Activated gamma-delta T cell treated with Interleukin-2 at 50 U/mL for 16 hours (primary cell): Measurements from ENCODE around the gene PITPNM1.
"Not testable (repeated sequence)": the region's sequence is repeated elsewhere in the genome, so short reads cannot be mapped to it uniquely, and the experiment has no call there.

Experiments
- DNase-seq: peaks from one replicate; pipeline ENCODE4 v3.0.0-alpha.2; 2020

Gene PITPNM1

GRCh38 chr11:67504950-67505581 is at the start of gene PITPNM1:
PITPNM1 (minus strand) TSS chr11:67505363; CDS start chr11:67504180, 1,183 bp downstream.
- DNase-seq = peak; percentile 65

GRCh38 chr11:67551697-67552096 is 46.5 kb upstream of the PITPNM1 start:
- not testable (repeated sequence) for DNase-seq

GRCh38 chr11:67551127-67551526 is 46.0 kb upstream of the PITPNM1 start:
- no peak for DNase-seq

- DNase-seq = no peak
Observed at GRCh38 chr11:67548555-67549110, 43.5 kb upstream of the PITPNM1 start.

- not testable (repeated sequence) for DNase-seq
Observed at GRCh38 chr11:67548112-67548511, 42.9 kb upstream of the PITPNM1 start.

GRCh38 chr11:67545280-67545679 is 40.1 kb upstream of the PITPNM1 start:
- DNase-seq = no peak

- no peak for DNase-seq
Observed at GRCh38 chr11:67544616-67545242, 39.6 kb upstream of the PITPNM1 start.

- no peak for DNase-seq
Observed at GRCh38 chr11:67543585-67543984, 38.4 kb upstream of the PITPNM1 start.

- no peak for DNase-seq
Observed at GRCh38 chr11:67542971-67543370, 37.8 kb upstream of the PITPNM1 start.

GRCh38 chr11:67542169-67542568 is 37.0 kb upstream of the PITPNM1 start:
- DNase-seq = no peak

- DNase-seq = no peak
Observed at GRCh38 chr11:67541198-67541597, 36.0 kb upstream of the PITPNM1 start.

- no peak for DNase-seq
Observed at GRCh38 chr11:67539550-67539949, 34.4 kb upstream of the PITPNM1 start.

- no peak for DNase-seq
Observed at GRCh38 chr11:67538823-67539505, 33.8 kb upstream of the PITPNM1 start.

- no peak for DNase-seq
Observed at GRCh38 chr11:67538306-67538705, 33.1 kb upstream of the PITPNM1 start.

- DNase-seq = no peak
Observed at GRCh38 chr11:67535561-67535960, 30.4 kb upstream of the PITPNM1 start.

GRCh38 chr11:67534070-67534679 is 29.0 kb upstream of the PITPNM1 start:
- DNase-seq = no peak

- DNase-seq = no peak
Observed at GRCh38 chr11:67532889-67533288, 27.7 kb upstream of the PITPNM1 start.

GRCh38 chr11:67530282-67530592 is 25.1 kb upstream of the PITPNM1 start:
- no peak for DNase-seq

GRCh38 chr11:67528376-67528775 is 23.2 kb upstream of the PITPNM1 start:
- no peak for DNase-seq

- DNase-seq = no peak
Observed at GRCh38 chr11:67525275-67525976, 20.3 kb upstream of the PITPNM1 start.

- DNase-seq = no peak
Observed at GRCh38 chr11:67524480-67524808, 19.3 kb upstream of the PITPNM1 start.

GRCh38 chr11:67523556-67524479 is 18.7 kb upstream of the PITPNM1 start:
- no peak for DNase-seq
